ENCODE results near the gene LMNTD1. TPM values are rescaled to one million over a fixed set of nuclear protein-coding genes. Genes with fewer than 3 reads are reported as not detected.
A peak's percentile ranks its signal among the peaks of the same experiment; 100 is the strongest.
"Not testable (repeated sequence)": the region's sequence is repeated elsewhere in the genome, so short reads cannot be mapped to it uniquely, and the experiment has no call there.

The LMNTD1 gene
- total RNA-seq, 1 experiment from 2014 or later = not detected

DNA sequence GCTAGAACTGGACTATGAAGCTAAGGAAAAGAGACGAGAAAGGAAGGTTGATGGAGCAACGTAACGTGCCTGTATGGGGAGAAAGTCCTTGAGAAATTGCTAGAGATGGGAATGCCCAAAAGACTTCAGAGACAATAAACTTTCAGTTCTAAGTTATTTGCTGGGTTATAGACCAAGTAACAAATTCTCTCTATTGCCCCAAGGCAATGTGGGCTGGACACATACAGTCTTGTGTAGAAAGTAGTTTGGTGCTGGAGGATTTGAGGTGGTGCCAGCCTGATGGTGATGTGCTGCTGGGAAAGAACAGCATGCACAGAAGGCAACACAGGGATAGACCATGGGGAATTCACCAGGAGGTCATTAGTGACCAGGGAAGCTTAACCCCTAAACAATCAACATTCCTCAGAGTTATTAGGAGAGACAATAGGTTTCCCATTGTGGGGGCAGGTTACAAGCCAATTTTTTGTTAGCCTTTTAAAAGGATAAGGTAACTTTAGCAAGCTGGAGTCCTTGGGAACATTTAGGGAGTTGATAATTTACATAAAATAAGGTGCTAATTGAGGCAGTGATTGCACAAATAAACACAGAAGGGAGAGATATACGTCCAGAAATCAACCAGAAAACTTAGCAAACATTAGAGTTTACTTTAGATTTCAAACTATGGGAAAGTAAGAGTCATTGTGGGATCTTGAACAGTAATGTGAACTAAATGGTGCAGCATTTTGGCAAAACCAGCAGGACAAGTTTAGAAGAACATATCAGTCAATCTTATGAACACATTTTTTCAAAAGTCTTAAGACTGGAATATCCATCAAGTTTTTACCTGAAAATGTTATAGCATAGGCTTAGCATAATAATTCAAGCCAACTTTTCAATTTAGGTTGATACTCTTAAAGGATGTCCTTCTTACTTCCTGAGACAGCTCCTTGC is 61.4 kb downstream of the LMNTD1 start:
- ATAC-seq = peak; percentile 72
- H3K4me1 Mint-ChIP-seq = peaks cover 22% of the 10 kb centered on the region
- H3K9me3 Mint-ChIP-seq = peaks cover 12% of the 10 kb centered on the region
- POLR2A ChIA-PET = interaction anchor here (0.7 kb wide), 1 partner anchor 9 kb away, joined by 3 read pairs; no protein-coding TSS in a partner anchor
- TF ChIP-seq IRF2 (CRISPR knock-in tag; IDR thresholded peaks at IDR 0.05; ENCODE audit: borderline replicate concordance, low read depth) (no peak), ZNF423 (CRISPR knock-in tag; IDR thresholded peaks at IDR 0.05) (peak; percentile 69)
- H3K4me3 Mint-ChIP-seq = no peak overlapping the region
- H3K27me3 Mint-ChIP-seq (ENCODE audit: low read depth) = peaks cover 55% of the 10 kb centered on the region
- H3K27ac Mint-ChIP-seq = no peak overlapping the region
- peaks cover 5% of the 10 kb centered on the region for H3K36me3 Mint-ChIP-seq
- no peak for DNase-seq (ENCODE audit: low spot score)
- CTCF ChIA-PET = interaction anchor here (0.9 kb wide), 1 partner anchor 56 kb away, joined by 4 read pairs; no protein-coding TSS in a partner anchor

GRCh38 chr12:25488956-25489870 is 63.9 kb downstream of the LMNTD1 start:
- POLR2A ChIA-PET, ATAC-seq, H3K36me3 Mint-ChIP-seq, CTCF ChIA-PET, H3K9me3 Mint-ChIP-seq: not testable (repeated sequence)
- DNase-seq (ENCODE audit: low spot score) = peak; percentile 71
- H3K4me1 Mint-ChIP-seq = peaks cover 22% of the 10 kb centered on the region
- H3K27ac Mint-ChIP-seq = peak overlapping the region; percentile 76; the same call in 1 of the 2 replicates
- H3K4me3 Mint-ChIP-seq = peak overlapping the region; percentile 77
- H3K27me3 Mint-ChIP-seq (ENCODE audit: low read depth) = peaks cover 48% of the 10 kb centered on the region

DNA sequence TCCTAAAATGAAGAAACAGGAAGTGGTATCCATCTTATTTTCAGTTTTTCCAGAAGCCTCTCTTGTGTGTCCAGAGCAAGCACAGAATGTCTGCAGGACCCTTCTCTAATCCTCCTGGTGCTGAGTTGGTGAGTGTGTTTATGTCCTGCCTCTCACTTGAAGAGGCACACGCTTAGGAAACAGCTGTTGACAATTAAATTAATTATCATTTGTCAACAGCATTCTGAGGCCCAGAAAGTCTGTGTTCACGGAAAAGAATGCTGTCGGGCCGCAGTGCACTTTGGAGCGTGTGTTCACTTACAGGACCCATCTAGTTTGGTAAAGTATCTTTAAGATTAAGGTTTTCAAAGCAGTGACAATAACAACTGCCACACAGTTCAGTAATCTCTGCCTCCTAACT is 70.5 kb downstream of the LMNTD1 start:
- no peak for ATAC-seq
- Mint-ChIP-seq H3K27ac (no peak overlapping the region), H3K36me3 (peaks cover 3% of the 10 kb centered on the region), H3K9me3 (peaks cover 7% of the 10 kb centered on the region; the same call in 1 of the 2 replicates), H3K27me3 (ENCODE audit: low read depth) (peaks cover 3% of the 10 kb centered on the region; the same call in 1 of the 2 replicates), H3K4me3 (no peak overlapping the region), H3K4me1 (no peaks in the 10 kb centered on the region)
- DNase-seq (ENCODE audit: low spot score) = no peak
- TF ChIP-seq RELA (CRISPR knock-in tag; IDR thresholded peaks at IDR 0.05; ENCODE audit: borderline replicate concordance) (no peak), ZNF425 (CRISPR knock-in tag; conservative IDR thresholded peaks at IDR 0.05) (no peak), AFF4 (CRISPR knock-in tag; IDR thresholded peaks at IDR 0.05; ENCODE audit: borderline replicate concordance) (no peak), ZNF396 (CRISPR knock-in tag; IDR thresholded peaks at IDR 0.05; ENCODE audit: borderline replicate concordance) (no peak), TCF7 (CRISPR knock-in tag; IDR thresholded peaks at IDR 0.05; ENCODE audit: low read depth) (no peak), FOXP1 (CRISPR knock-in tag; IDR thresholded peaks at IDR 0.05; ENCODE audit: borderline replicate concordance) (no peak), STAT6 (CRISPR knock-in tag; conservative IDR thresholded peaks at IDR 0.05; ENCODE audit: low read depth) (no peak)
- TF ChIP-seq, protein P1, sequence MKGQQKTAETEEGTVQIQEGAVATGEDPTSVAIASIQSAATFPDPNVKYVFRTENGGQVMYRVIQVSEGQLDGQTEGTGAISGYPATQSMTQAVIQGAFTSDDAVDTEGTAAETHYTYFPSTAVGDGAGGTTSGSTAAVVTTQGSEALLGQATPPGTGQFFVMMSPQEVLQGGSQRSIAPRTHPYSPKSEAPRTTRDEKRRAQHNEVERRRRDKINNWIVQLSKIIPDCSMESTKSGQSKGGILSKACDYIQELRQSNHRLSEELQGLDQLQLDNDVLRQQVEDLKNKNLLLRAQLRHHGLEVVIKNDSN (CRISPR knock-in tag; IDR thresholded peaks at IDR 0.05) = no peak
- TF ChIP-seq, protein P2, sequence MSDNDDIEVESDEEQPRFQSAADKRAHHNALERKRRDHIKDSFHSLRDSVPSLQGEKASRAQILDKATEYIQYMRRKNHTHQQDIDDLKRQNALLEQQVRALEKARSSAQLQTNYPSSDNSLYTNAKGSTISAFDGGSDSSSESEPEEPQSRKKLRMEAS (CRISPR knock-in tag; IDR thresholded peaks at IDR 0.05) = no peak
- TF ChIP-seq, protein P3, sequence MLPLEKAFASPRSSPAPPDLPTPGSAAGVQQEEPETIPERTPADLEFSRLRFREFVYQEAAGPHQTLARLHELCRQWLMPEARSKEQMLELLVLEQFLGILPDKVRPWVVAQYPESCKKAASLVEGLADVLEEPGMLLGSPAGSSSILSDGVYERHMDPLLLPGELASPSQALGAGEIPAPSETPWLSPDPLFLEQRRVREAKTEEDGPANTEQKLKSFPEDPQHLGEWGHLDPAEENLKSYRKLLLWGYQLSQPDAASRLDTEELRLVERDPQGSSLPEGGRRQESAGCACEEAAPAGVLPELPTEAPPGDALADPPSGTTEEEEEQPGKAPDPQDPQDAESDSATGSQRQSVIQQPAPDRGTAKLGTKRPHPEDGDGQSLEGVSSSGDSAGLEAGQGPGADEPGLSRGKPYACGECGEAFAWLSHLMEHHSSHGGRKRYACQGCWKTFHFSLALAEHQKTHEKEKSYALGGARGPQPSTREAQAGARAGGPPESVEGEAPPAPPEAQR (CRISPR knock-in tag; IDR thresholded peaks at IDR 0.05) = no peak
- ChIA-PET POLR2A (no interaction called here), CTCF (no interaction called here)

Data from WTC11 (cell line).